ENCODE results near the gene PCDHGA11.

GRCh38 chr5:141409598-141410306, 11.1 kb upstream of the PCDHGA11 start:
- TF ChIP-seq POLR2AphosphoS5 (IDR thresholded peaks at IDR 0.05; ENCODE audit: low read depth, low read length): no peak
- no peak for TF ChIP-seq CTCF (IDR thresholded peaks at IDR 0.05)
- TF ChIP-seq REST (IDR thresholded peaks at IDR 0.05; ENCODE audit: insufficient read depth in 1 of 2, low read depth in 2 of 2, low read length in 1 of 2): no peak

All from Panc1 (cell line).